GM12875 (cell line): ENCODE measurements around the gene PRDM12.

Source experiments
- H3K4me3 ChIP-seq: one replicate; pipeline ENCODE4 v1.5.1; 2011; ENCODE audit warnings: low read depth, low read length, control low read depth
- CTCF ChIP-seq: IDR thresholded peaks from 2 replicates; pipeline ENCODE4 v1.5.1; 2011; ENCODE audit warnings: low read depth, mild to moderate bottlenecking, control low read depth, inconsistent platforms, low read length, moderate library complexity, borderline replicate concordance; ENCODE audit not compliant: insufficient read depth

PRDM12 gene

GRCh38 chr9:130731355-130731754, 67.0 kb downstream of the PRDM12 start:
- TF ChIP-seq CTCF: no peak

GRCh38 chr9:130732136-130732535, 67.7 kb downstream of the PRDM12 start:
- no peak overlapping the region for H3K4me3 ChIP-seq
- no peak for TF ChIP-seq CTCF

More at GRCh38 chr9:130731355-130731754, 67.0 kb downstream of the PRDM12 start:
- no peak overlapping the region for H3K4me3 ChIP-seq
